Subcutaneous adipose tissue (tissue), 4 donors: ENCODE measurements around the gene FOXM1. TPM values are rescaled to one million over a fixed set of nuclear protein-coding genes. Genes with fewer than 3 reads are reported as not detected.

ENCODE experiments used
- total RNA-seq, 4 donors: library from RNA; depleted of rRNA; stranded (reverse); fragments of >200 nt; gene quantifications; one replicate each; pipeline ENCODE4 v1.1.0, GENCODE V29; 2016
- TF ChIP-seq, protein P1 (sequence below): fragments of 450-650 bp; IDR thresholded peaks from one replicate; pipeline ENCODE4 v1.5.1; 2016; ENCODE audit warnings: low read depth, mild to moderate bottlenecking, control low read depth, antibody characterized with exemption, moderate library complexity

FOXM1 gene
- total RNA-seq, 4 donors from 2014 or later: 2.6 to 4.4 TPM; not detected in 2

DNA sequence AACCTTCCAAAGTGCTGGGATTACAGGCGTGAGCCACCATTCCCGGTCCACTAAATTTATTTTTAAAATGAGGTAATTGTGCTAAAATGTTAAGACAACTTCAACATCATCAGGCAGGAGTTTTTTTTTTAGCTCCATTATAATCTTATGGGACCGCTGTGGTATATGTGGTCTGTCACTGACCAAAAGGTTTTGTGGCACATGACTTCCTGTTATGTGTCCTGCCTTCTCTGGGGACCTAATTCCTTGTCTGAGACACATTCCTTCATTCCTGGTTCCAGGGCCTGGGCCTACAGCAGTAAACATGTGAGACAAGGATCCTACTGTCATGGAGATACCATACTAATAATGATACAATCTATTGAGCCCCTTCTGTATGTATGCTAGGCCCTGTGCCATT lies 25.0 kb downstream of the FOXM1 start:
- TF ChIP-seq, protein P1, sequence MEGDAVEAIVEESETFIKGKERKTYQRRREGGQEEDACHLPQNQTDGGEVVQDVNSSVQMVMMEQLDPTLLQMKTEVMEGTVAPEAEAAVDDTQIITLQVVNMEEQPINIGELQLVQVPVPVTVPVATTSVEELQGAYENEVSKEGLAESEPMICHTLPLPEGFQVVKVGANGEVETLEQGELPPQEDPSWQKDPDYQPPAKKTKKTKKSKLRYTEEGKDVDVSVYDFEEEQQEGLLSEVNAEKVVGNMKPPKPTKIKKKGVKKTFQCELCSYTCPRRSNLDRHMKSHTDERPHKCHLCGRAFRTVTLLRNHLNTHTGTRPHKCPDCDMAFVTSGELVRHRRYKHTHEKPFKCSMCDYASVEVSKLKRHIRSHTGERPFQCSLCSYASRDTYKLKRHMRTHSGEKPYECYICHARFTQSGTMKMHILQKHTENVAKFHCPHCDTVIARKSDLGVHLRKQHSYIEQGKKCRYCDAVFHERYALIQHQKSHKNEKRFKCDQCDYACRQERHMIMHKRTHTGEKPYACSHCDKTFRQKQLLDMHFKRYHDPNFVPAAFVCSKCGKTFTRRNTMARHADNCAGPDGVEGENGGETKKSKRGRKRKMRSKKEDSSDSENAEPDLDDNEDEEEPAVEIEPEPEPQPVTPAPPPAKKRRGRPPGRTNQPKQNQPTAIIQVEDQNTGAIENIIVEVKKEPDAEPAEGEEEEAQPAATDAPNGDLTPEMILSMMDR: no peak

GRCh38 chr12:2845280-2845679 lies 31.7 kb downstream of the FOXM1 start:
- TF ChIP-seq, protein P1: no peak

- TF ChIP-seq, protein P1: no peak
Measured at GRCh38 chr12:2844786-2845185, 32.2 kb downstream of the FOXM1 start.

- TF ChIP-seq, protein P1: no peak
Measured at GRCh38 chr12:2842948-2843347, 34.0 kb downstream of the FOXM1 start.

DNA sequence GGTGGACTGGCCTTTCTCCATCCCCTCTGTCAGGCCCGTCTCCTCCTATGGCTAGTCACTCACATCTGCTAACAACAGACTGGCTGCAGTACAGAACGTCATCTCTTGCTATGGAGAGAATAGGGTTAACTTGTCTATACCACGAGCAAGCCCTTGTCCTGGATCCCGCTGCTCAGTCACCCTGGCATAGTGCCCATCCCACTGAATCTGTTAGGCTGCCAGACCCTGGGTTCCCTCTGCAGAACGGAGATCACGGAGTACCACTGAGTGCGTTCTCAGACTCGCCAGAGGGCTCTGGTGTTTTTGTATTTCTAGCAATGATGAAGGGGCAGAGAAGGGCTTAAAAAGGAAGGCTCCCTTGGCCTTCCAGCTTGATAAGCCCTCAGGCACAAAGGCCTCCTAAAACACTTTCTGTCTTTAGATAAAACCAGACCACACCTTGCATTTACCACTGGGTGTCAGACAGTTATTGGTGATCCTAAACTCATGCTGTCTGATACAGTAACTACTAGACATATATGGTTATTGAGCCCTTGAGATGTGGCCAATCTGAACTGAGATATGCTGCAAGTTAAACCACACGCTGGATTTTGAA lies 35.8 kb downstream of the FOXM1 start:
- TF ChIP-seq, protein P1: no peak

DNA sequence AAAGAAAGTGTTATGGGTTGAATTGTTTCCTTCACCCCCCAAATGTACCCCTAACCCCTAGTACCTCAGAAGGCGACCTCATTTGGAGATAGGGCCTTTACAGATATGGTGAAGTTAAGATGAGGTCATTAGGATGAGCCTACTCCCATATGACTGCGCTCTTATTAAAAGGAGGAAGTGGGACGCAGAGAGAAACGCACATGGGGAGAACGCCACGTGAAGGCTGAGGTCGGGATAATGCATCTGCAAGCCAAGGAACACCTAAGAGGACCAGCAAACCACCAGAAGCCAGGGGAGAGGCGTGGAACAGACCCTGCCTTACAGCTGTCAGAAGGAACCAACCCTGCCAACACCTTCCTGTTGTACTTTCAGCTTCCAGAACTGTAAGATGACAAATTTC lies 40.4 kb downstream of the FOXM1 start:
- TF ChIP-seq, protein P1: no peak

DNA sequence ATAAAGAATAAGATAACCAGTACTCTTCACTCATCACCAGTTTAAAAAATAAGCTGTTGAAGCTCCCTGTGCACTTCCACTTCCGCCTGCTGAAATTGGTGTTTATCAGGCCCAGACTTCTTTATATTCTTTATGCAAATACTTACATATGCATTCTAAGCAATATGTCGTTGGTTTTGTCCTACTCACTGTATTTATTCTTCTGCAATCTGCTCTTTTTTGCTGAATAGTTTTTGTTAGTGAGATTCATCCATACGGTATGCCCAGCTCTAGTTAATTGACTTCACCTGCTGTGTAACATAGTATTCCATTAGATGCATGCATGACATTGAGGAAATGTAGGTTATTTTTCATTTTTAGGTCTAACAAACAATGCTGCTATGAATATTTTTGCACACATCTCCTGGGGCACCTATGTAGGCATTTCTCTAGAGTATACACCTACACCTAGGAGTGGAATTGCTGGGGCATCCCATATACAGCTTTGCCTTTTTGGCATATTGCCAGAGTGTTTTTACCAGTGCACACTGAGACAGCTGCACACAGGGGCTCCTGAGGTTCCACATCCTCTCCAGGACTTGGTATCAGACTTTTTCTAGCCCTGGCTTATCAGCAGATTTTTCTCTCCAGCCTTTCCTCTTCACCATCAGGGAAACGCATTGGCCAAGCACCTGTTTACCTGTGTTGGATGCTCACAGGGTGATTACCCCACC lies 41.1 kb downstream of the FOXM1 start:
- TF ChIP-seq, protein P1: no peak
